GM12891 (cell line): ENCODE data around the gene NTN3.

Source experiments
- POLR2A ChIP-seq: IDR thresholded peaks from 2 replicates; pipeline ENCODE4 v1.6.1; 2011; ENCODE audit warnings: low read depth, low read length, control low read depth
- POLR2AphosphoS5 ChIP-seq: IDR thresholded peaks from 2 replicates; pipeline ENCODE4 v1.6.1; 2011; ENCODE audit warnings: low read depth, low read length, control low read depth
- TAF1 ChIP-seq: IDR thresholded peaks from 2 replicates; pipeline ENCODE4 v1.6.1; 2011; ENCODE audit warnings: low read depth, low read length, control low read depth

GRCh38 chr16:2518823-2519710 lies 48.0 kb downstream of the NTN3 start:
- TF ChIP-seq POLR2A (no peak), TAF1 (no peak), POLR2AphosphoS5 (no peak)
